DOHH2 (cell line): ENCODE data around the gene ST7.

Experiments used
- EZH2phosphoT487 ChIP-seq: fragments of 200-600 bp; sonication (generic); IDR thresholded peaks from 2 replicates; pipeline ENCODE4 v1.6.1; 2017; ENCODE audit warnings: borderline replicate concordance, mild to moderate bottlenecking, antibody characterized with exemption, low read length, moderate library complexity, mixed read lengths
- TF ChIP-seq, protein P1 (sequence below): fragments of 200-600 bp; sonication (generic); IDR thresholded peaks from one replicate; pipeline ENCODE4 v1.5.1; 2014; ENCODE audit warnings: antibody characterized with exemption, mild to moderate bottlenecking, low read depth, low read length; ENCODE audit not compliant: poor library complexity, severe bottlenecking

DNA sequence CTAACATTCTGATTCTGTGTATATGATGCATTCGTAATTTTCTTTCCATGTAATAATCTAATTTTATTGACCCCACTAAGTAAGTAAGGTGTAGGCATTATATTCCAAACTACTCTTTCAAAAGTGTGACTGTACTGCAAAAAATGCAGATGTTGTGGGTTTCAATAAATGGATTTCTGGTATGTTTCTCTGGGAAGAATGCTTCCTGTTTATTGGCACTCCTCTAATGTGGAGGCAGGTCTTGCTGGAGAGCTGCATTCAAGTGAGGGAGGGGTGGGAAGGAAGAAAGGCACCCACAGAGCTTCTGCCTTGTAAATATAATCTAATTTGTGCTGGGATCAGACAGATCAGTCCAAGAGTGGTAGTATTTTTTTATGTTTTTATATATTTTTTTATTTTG, 23.9 kb downstream of the ST7 start:
- TF ChIP-seq, protein P1, sequence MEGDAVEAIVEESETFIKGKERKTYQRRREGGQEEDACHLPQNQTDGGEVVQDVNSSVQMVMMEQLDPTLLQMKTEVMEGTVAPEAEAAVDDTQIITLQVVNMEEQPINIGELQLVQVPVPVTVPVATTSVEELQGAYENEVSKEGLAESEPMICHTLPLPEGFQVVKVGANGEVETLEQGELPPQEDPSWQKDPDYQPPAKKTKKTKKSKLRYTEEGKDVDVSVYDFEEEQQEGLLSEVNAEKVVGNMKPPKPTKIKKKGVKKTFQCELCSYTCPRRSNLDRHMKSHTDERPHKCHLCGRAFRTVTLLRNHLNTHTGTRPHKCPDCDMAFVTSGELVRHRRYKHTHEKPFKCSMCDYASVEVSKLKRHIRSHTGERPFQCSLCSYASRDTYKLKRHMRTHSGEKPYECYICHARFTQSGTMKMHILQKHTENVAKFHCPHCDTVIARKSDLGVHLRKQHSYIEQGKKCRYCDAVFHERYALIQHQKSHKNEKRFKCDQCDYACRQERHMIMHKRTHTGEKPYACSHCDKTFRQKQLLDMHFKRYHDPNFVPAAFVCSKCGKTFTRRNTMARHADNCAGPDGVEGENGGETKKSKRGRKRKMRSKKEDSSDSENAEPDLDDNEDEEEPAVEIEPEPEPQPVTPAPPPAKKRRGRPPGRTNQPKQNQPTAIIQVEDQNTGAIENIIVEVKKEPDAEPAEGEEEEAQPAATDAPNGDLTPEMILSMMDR = no peak
- TF ChIP-seq EZH2phosphoT487 = no peak
